HCT116 (cell line): ENCODE results near the gene EMSY. TPM values are rescaled to one million over a fixed set of nuclear protein-coding genes. Genes with fewer than 3 reads are reported as not detected.

ENCODE experiments used
- ATAC-seq: fragments of 200-7000 bp; cut with Tn5 transposase; 2 replicates; pipeline ENCODE4 v1.9.1; 2020; ENCODE audit warnings: mild to moderate bottlenecking, moderate library complexity
- BruUV-seq: library from RNA; stranded (reverse); fragments of 400-500 nt; replicated peaks from 2 replicates; lab custom pipeline; 2021; lab: Mats Ljungman, UMichigan
- CTCF ChIA-PET: fragments of 300-600 bp; sonication (Branson Sonifier 250); formaldehyde crosslinking; loops from one replicate; lab custom pipeline; 2021; ENCODE audit warnings: antibody characterized with exemption; lab: Charles Lee
- POLR2A ChIA-PET: fragments of 300-600, 350-600 bp; sonication (Branson Sonifier 250); formaldehyde crosslinking; loops from one replicate; lab custom pipeline; 2021; ENCODE audit warnings: antibody characterized with exemption; lab: Charles Lee
- RAD21 ChIA-PET, 2 experiments: fragments of 300-600 bp; sonication (Branson Sonifier 250); formaldehyde crosslinking; loops; one replicate each; lab custom pipeline; 2023; ENCODE audit warnings: low total read pairs in 2 of 2; ENCODE audit not compliant: uncharacterized antibody in 2 of 2, unreplicated experiment in 2 of 2, low non-redundant PET in 1 of 2; lab: Charles Lee
- DNase-seq: peaks from one replicate; pipeline ENCODE4 v3.0.0-alpha.2; 2010; ENCODE audit warnings: low read depth, low spot score
- H2AFZ ChIP-seq: fragments of 200-600 bp; shearing (Covaris generic), sonication (generic); 2 replicates; pipeline ENCODE4 v1.6.1; 2017; ENCODE audit warnings: low read depth, mixed run types, mixed read lengths, antibody characterized with exemption, low read length; ENCODE audit not compliant: poor library complexity, severe bottlenecking
- H3K27ac ChIP-seq: 2 replicates; pipeline ENCODE4 v1.5.1; 2012; ENCODE audit warnings: low read depth, low read length
- H3K27me3 ChIP-seq: fragments of 200-600 bp; sonication (generic); 2 replicates; pipeline ENCODE4 v1.6.1; 2016; ENCODE audit warnings: mixed run types, low read length, mixed read lengths; ENCODE audit not compliant: insufficient read depth
- H3K36me3 ChIP-seq, 2 experiments: fragments of 200-500 bp in 1 of 2; fragments of 200-600 bp in 1 of 2; sonication (Bioruptor generic) in 1 of 2; sonication (generic) in 1 of 2; 2 replicates each; pipeline versions ENCODE4 v1.5.1 to v1.6.1; 2014 to 2016; ENCODE audit warnings: low read length in 2 of 2, inconsistent platforms in 1 of 2, mixed read lengths in 1 of 2, mixed run types in 1 of 2; ENCODE audit not compliant: insufficient read depth in 2 of 2, control insufficient read depth in 1 of 2
- H3K4me1 ChIP-seq, 2 experiments: fragments of 200-600 bp in 1 of 2; sonication (generic) in 1 of 2; 2 replicates each; pipeline versions ENCODE4 v1.5.1 to v1.6.1; 2012 to 2017; ENCODE audit warnings: low read length in 2 of 2, inconsistent platforms in 1 of 2, mild to moderate bottlenecking in 1 of 2, mixed read lengths in 1 of 2, mixed run types in 1 of 2, moderate library complexity in 1 of 2; ENCODE audit not compliant: insufficient read depth in 2 of 2, control insufficient read depth in 1 of 2
- H3K4me2 ChIP-seq: fragments of 200-600 bp; sonication (generic); 2 replicates; pipeline ENCODE4 v1.6.1; 2017; ENCODE audit warnings: mixed run types, low read length, mixed read lengths
- H3K4me3 ChIP-seq, 2 experiments: fragments of 200-600 bp in 1 of 2; sonication (generic) in 1 of 2; replicated peaks in 1 of 2; 2 replicates each; pipeline ENCODE4 v1.5.1; 2011 to 2016; ENCODE audit warnings: low read length in 2 of 2, control low read depth in 1 of 2, low read depth in 1 of 2, mild to moderate bottlenecking in 1 of 2, mixed read lengths in 1 of 2, mixed run types in 1 of 2
- H3K79me2 ChIP-seq: fragments of 200-600 bp; sonication (generic); 2 replicates; pipeline ENCODE4 v1.6.1; 2017; ENCODE audit warnings: mild to moderate bottlenecking, mixed run types, low read length, moderate library complexity, mixed read lengths; ENCODE audit not compliant: insufficient read depth
- H3K9ac ChIP-seq: fragments of 200-600 bp; sonication (generic); 2 replicates; pipeline ENCODE4 v1.6.1; 2016; ENCODE audit warnings: low read length, mixed read lengths
- H3K9me2 ChIP-seq: fragments of 200-600 bp; sonication (generic), shearing (Covaris generic); 2 replicates; pipeline ENCODE4 v1.6.1; 2017; ENCODE audit warnings: mixed run types, mild to moderate bottlenecking, moderate library complexity; ENCODE audit not compliant: insufficient read depth
- H3K9me3 ChIP-seq, 2 experiments: fragments of 200-500 bp in 1 of 2; fragments of 200-600 bp in 1 of 2; sonication (Bioruptor generic) in 1 of 2; sonication (generic) in 1 of 2; 2 replicates each; pipeline ENCODE4 v1.6.1; 2014 to 2017; ENCODE audit warnings: low read length in 2 of 2, mixed read lengths in 2 of 2, inconsistent platforms in 1 of 2, low read depth in 1 of 2, mild to moderate bottlenecking in 1 of 2, mixed run types in 1 of 2, moderate library complexity in 1 of 2; ENCODE audit not compliant: control insufficient read depth in 1 of 2, insufficient read depth in 1 of 2
- H4K20me1 ChIP-seq: fragments of 200-600 bp; sonication (generic), shearing (Covaris generic); 2 replicates; pipeline ENCODE4 v1.6.1; 2017; ENCODE audit warnings: mixed run types, mild to moderate bottlenecking, moderate library complexity; ENCODE audit not compliant: insufficient read depth
- CEBPB ChIP-seq: IDR thresholded peaks from 2 replicates; pipeline ENCODE4 v1.6.1; 2012; ENCODE audit warnings: low read depth
- EGR1 ChIP-seq: IDR thresholded peaks from 2 replicates; pipeline ENCODE4 v1.6.1; 2012; ENCODE audit warnings: low read depth
- EZH2 ChIP-seq: fragments of 200-600 bp; sonication (generic); IDR thresholded peaks from 2 replicates; pipeline ENCODE4 v1.6.1; 2017; ENCODE audit warnings: antibody characterized with exemption, mixed run types
- FOSL1 ChIP-seq: IDR thresholded peaks from 2 replicates; pipeline ENCODE4 v1.6.1; 2012; ENCODE audit warnings: low read depth
- JUND ChIP-seq: IDR thresholded peaks from 2 replicates; pipeline ENCODE4 v1.6.1; 2012
- POLR2A ChIP-seq: IDR thresholded peaks from 2 replicates; pipeline ENCODE4 v1.7.0; 2011; ENCODE audit warnings: borderline replicate concordance; ENCODE audit not compliant: insufficient read depth, insufficient read length; ENCODE audit errors: extremely low read depth
- POLR2AphosphoS5 ChIP-seq: IDR thresholded peaks from 2 replicates; pipeline ENCODE4 v1.6.1; 2011; ENCODE audit warnings: mild to moderate bottlenecking, low read depth, low read length, moderate library complexity
- RAD21 ChIP-seq: IDR thresholded peaks from 2 replicates; pipeline ENCODE4 v1.6.1; 2012; ENCODE audit warnings: low read depth, mild to moderate bottlenecking
- SIN3A ChIP-seq: IDR thresholded peaks from 2 replicates; pipeline ENCODE4 v1.6.1; 2012; ENCODE audit warnings: low read depth
- SRF ChIP-seq: IDR thresholded peaks from 2 replicates; pipeline ENCODE4 v1.6.1; 2012; ENCODE audit warnings: low read depth
- TCF7L2 ChIP-seq: IDR thresholded peaks from 2 replicates; pipeline ENCODE4 v1.7.0; 2011; ENCODE audit warnings: borderline replicate concordance, inconsistent platforms; ENCODE audit not compliant: insufficient read depth, insufficient read length; ENCODE audit errors: extremely low read depth
- YY1 ChIP-seq: IDR thresholded peaks from 2 replicates; pipeline ENCODE4 v1.6.1; 2011; ENCODE audit warnings: low read length, low read depth, moderate library complexity, mild to moderate bottlenecking; ENCODE audit not compliant: insufficient replicate concordance; ENCODE audit errors: extremely low read depth
- ZFX ChIP-seq: fragments of 450-650 bp; IDR thresholded peaks from 2 replicates; pipeline ENCODE4 v1.6.1; 2017
- intact Hi-C: fragments of 100-400 bp; cut with micrococcal nuclease; formaldehyde crosslinking; loops from 2 replicates; pipeline ENCODE4 v1.10.0; 2022
- total RNA-seq: library from RNA; stranded (reverse); gene quantifications from one replicate; pipeline ENCODE4 v1.2.1, GENCODE V29; 2021; ENCODE audit not compliant: unreplicated experiment
- TF ChIP-seq, protein P1 (sequence below): IDR thresholded peaks from 2 replicates; pipeline ENCODE4 v1.6.1; 2012
- TF ChIP-seq, protein P2 (sequence below): IDR thresholded peaks from 2 replicates; pipeline ENCODE4 v1.6.1; 2011; ENCODE audit warnings: mild to moderate bottlenecking, low read length, moderate library complexity; ENCODE audit not compliant: insufficient replicate concordance; ENCODE audit errors: extremely low read depth
- TF ChIP-seq, protein P3 (sequence below): IDR thresholded peaks from 2 replicates; pipeline ENCODE4 v1.6.1; 2012
- TF ChIP-seq, protein P4 (sequence below), 3 experiments: fragments of 200-600 bp in 1 of 3; sonication (generic) in 1 of 3; IDR thresholded peaks in 2 of 3; conservative IDR thresholded peaks in 1 of 3; 2 replicates each; pipeline ENCODE4 v1.5.1; 2012 to 2017; ENCODE audit warnings: low read depth in 2 of 3, low read length in 2 of 3, antibody characterized with exemption in 1 of 3, borderline replicate concordance in 1 of 3, control low read depth in 1 of 3, mild to moderate bottlenecking in 1 of 3, mixed read lengths in 1 of 3, mixed run types in 1 of 3, moderate library complexity in 1 of 3; ENCODE audit not compliant: insufficient read depth in 1 of 3

The EMSY gene
- total RNA-seq, 1 experiment from 2014 or later = 22.7 TPM

DNA sequence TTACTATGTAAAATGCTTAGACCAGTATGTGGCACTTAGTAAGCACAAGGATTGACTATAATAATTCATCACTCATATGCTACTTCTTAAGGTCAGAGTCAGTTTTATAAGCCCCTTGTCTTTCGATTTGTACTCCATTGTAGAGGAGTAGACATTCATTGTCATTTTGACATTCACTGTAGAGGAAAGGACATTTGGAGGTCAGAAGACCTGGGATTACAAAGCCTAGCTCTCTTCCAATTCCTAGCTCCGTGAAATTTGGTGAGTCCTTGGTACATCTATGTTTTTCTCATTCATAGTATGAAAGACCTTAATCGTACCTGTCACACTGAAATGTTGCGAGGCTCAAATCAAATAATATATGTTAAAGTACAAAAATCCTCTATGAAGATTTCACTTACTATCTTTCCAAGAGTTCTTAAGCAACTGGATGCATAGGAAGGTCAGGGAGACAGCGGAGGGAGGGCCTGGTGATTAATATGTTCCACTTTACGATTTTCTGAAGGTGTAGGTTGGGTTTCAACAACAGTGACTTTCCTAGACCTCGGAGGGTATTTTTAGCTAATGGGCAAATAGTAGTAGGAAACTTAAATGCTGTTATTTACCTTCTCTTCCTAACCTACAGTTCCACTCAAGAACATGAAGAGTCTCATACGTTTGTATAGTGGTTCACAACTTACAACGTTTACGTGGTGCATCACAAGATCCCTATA is 1.4 kb upstream of the EMSY start:
- no TSS peak for BruUV-seq
- TF ChIP-seq, protein P1, sequence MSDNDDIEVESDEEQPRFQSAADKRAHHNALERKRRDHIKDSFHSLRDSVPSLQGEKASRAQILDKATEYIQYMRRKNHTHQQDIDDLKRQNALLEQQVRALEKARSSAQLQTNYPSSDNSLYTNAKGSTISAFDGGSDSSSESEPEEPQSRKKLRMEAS = no peak
- TF ChIP-seq FOSL1 = no peak
- no peak for TF ChIP-seq YY1
- no peak for TF ChIP-seq EZH2
- no peak for TF ChIP-seq EGR1
- no peak for TF ChIP-seq POLR2AphosphoS5
- TF ChIP-seq, protein P2, sequence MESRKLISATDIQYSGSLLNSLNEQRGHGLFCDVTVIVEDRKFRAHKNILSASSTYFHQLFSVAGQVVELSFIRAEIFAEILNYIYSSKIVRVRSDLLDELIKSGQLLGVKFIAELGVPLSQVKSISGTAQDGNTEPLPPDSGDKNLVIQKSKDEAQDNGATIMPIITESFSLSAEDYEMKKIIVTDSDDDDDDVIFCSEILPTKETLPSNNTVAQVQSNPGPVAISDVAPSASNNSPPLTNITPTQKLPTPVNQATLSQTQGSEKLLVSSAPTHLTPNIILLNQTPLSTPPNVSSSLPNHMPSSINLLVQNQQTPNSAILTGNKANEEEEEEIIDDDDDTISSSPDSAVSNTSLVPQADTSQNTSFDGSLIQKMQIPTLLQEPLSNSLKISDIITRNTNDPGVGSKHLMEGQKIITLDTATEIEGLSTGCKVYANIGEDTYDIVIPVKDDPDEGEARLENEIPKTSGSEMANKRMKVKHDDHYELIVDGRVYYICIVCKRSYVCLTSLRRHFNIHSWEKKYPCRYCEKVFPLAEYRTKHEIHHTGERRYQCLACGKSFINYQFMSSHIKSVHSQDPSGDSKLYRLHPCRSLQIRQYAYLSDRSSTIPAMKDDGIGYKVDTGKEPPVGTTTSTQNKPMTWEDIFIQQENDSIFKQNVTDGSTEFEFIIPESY = no peak
- no peak for TF ChIP-seq CEBPB
- no peak for TF ChIP-seq ZFX
- TF ChIP-seq, protein P3, sequence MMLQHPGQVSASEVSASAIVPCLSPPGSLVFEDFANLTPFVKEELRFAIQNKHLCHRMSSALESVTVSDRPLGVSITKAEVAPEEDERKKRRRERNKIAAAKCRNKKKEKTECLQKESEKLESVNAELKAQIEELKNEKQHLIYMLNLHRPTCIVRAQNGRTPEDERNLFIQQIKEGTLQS = no peak
- TF ChIP-seq JUND = no peak
- TF ChIP-seq TCF7L2 = no peak
- no peak for TF ChIP-seq POLR2A
- TF ChIP-seq, protein P4, sequence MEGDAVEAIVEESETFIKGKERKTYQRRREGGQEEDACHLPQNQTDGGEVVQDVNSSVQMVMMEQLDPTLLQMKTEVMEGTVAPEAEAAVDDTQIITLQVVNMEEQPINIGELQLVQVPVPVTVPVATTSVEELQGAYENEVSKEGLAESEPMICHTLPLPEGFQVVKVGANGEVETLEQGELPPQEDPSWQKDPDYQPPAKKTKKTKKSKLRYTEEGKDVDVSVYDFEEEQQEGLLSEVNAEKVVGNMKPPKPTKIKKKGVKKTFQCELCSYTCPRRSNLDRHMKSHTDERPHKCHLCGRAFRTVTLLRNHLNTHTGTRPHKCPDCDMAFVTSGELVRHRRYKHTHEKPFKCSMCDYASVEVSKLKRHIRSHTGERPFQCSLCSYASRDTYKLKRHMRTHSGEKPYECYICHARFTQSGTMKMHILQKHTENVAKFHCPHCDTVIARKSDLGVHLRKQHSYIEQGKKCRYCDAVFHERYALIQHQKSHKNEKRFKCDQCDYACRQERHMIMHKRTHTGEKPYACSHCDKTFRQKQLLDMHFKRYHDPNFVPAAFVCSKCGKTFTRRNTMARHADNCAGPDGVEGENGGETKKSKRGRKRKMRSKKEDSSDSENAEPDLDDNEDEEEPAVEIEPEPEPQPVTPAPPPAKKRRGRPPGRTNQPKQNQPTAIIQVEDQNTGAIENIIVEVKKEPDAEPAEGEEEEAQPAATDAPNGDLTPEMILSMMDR (IDR thresholded peaks at IDR 0.05 in 2 of 3, conservative IDR thresholded peaks at IDR 0.05 in 1 of 3; ENCODE audit: borderline replicate concordance in 1 of 3, insufficient read depth in 1 of 3, low read depth in 2 of 3, low read length in 2 of 3) = no peak
- TF ChIP-seq RAD21 = no peak
- TF ChIP-seq SIN3A = no peak
- TF ChIP-seq SRF = no peak
- Histone ChIP-seq H3K9ac (peak overlapping the region; percentile 94), H3K27ac (peak overlapping the region; percentile 86; the same call in 1 of the 2 replicates), H3K4me3 (peak overlapping the region; percentile 86 to 96), H3K79me2 (peaks cover 46% of the 10 kb centered on the region), H3K9me3 (no peaks in the 10 kb centered on the region), H2AFZ (no peak overlapping the region), H3K9me2 (no peaks in the 10 kb centered on the region), H3K36me3 (peaks cover 0 to 6% of the 10 kb centered on the region in 2 experiments; a peak in 3 of 4 replicates), H4K20me1 (no peaks in the 10 kb centered on the region), H3K4me2 (peak overlapping the region; percentile 75), H3K4me1 (peaks cover 6 to 10% of the 10 kb centered on the region in 2 experiments), H3K27me3 (no peaks in the 10 kb centered on the region)
- intact Hi-C loops = loop anchor here (5.0 kb wide), 1 partner anchor 61 kb away; the partner anchor contains the start of genes GVQW3 and THAP12
- RAD21 ChIA-PET = no interaction called here
- DNase-seq = no peak
- ATAC-seq = no peak
- CTCF ChIA-PET = no interaction called here
- POLR2A ChIA-PET = no interaction called here
